NCI-H1417 (cell line): ENCODE results near the gene DEFB114.
"Not testable (repeated sequence)": the region's sequence is repeated elsewhere in the genome, so short reads cannot be mapped to it uniquely, and the experiment has no call there.

Experiments
- DNase-seq, 3 experiments: peaks; one replicate each; lab custom pipeline; 2025; lab: John Stamatoyannopoulos, UW

The DEFB114 gene

DNA sequence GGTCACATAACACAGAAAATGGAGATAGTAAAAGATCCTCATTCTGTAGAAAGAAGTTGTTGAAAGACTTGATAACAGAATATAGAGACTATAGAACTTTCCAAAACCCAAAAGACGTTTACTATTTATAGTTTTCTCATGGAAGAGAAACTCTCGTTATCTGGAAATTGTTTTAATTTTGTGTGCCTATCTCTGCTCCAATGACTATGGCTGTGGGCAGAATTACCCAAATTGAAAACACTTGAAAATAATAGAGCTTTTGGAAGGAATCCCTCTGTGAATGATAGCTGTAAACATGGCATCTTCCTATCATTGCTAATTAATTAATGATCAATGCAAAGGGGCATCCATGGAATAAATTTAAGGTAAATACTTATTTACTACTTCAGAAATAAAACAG is at the start of gene DEFB114:
Gene DEFB114 (minus strand): TSS at position 101 of the 400 bp plus-strand sequence. CDS start 59 bp downstream, at position 42.
- DNase-seq = no peak

- no peak for DNase-seq
Measured at GRCh38 chr6:50007819-50008218, 43.9 kb upstream of the DEFB114 start.

GRCh38 chr6:50003139-50003538 is 39.2 kb upstream of the DEFB114 start:
- DNase-seq = no peak

- no peak for DNase-seq
Measured at GRCh38 chr6:49995278-49995677, 31.3 kb upstream of the DEFB114 start.

DNA sequence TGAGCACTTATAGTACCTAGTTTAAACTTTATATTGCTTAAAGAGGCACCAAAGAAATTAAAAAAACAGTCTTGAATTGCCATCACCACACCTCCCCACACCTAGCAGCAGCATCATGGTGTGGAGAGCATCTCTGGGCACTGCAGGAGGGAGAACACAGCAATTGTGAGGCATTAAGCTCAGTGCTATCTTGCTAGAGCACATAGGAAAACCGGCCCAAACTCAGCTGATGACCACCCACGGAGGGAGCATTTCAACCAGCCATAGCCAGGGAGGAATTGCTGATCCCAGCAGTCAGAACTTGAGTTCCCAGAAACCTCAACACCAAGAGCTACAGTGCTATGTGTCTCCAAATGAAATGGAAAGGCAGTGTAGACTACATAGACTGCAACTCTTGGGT is 24.9 kb upstream of the DEFB114 start:
- no peak for DNase-seq

DNA sequence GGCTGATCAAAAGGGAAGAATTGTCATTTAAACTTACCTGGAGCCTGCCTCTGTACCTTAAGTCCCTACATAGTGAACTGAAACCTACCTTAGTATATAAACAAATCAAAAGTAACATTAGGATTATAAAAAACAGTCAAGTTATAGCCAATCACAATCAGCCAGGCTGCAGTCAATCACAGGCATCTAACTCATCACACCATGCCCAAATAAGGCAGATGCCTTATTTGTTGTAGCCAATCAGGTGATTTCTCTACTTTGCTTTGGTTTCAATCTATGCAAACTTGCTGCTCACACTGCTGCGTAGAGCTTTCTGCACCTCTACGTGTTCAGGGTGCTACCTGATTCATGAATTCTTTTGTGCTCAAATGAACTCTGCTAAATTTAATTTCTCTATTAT is 23.8 kb upstream of the DEFB114 start:
- DNase-seq = no peak

DNA sequence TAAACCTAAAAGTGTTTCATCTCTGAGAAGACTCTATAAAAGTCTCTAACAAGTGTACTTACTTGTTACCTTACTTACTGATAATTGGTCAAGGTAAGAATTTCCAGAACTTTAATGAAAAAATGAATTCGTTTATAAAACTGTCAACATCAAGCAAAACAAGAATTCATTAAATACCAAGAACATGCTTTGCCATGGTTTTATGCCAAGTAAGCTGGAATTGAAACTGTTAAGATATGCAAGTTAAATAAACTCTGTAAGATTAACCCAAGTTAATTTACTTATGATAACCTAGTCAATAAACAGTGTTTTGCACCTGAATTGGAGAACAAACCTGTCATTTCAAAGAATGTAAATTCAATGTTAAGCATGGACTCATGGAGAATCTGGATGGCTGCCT is 22.6 kb upstream of the DEFB114 start:
- DNase-seq = no peak

- DNase-seq = no peak
Measured at GRCh38 chr6:49982046-49982445, 18.1 kb upstream of the DEFB114 start.

DNA sequence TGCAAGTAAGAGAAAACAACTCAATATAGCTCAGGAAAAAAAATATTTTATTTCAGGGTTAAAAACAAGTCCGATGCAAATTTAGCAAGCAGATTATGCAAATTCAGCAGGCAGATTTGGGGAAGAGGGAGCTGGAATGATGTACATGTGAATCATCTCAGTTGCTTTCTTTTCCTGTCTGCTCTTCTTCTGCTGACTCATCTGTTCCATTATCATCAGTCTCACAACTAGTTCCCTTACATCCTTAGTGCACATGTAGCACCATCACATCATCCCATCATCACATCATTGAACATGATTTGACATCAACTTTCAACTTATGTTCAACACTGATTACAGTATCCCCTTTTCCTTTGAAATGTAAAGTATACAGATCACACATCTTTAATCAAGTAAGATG is 16.9 kb upstream of the DEFB114 start:
- DNase-seq = no peak

- DNase-seq = no peak
Measured at GRCh38 chr6:49979584-49979983, 15.6 kb upstream of the DEFB114 start.

GRCh38 chr6:49978332-49979226 is 14.6 kb upstream of the DEFB114 start:
- no peak for DNase-seq

GRCh38 chr6:49969605-49970004 is 5.6 kb upstream of the DEFB114 start, which contains the start of gene DEFB113:
TSS of gene DEFB113 (minus strand) at chr6:49969625. CDS start at chr6:49969625, 0 bp downstream.
- no peak for DNase-seq

DNA sequence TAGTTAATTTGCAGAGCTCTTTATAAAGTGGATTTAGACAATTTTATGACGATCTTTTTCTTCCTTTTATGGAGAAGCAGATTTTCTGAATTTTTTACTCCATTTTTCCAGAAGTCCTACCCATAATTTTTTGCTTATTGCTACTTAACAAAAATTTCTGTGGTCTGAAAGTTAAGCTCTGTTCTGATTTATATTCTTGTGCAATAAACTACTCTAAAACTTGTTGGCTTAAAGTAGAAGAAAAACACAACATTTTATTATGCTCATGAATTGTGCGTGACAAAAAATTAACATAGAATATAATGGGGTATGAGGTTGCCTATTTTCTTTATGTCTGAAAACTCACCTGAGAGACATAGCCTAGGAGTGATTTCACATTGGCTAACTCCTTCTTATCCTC is 2.9 kb upstream of the DEFB114 start:
- no peak for DNase-seq

DNA sequence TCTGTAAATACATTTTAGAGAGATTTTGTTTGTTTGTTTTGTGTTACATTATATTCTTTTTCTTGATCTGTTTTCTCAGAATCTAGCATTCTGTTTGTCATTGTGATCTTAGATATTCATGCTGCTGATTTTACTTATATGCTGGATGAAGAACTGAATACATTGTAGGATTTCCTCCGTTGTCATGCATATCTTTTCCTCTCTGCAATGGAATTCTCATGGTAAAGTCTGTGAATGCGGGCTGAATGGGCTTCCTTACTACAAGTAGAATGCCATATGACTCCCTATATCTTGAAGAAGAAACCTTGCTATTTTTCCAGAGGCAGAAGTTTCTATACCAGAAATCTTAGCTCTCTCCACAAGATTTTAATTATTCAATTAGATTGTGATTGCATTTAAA is 2.4 kb upstream of the DEFB114 start:
- DNase-seq = no peak

GRCh38 chr6:49958180-49958579 is 5.8 kb downstream of the DEFB114 start:
- DNase-seq = no peak

DNA sequence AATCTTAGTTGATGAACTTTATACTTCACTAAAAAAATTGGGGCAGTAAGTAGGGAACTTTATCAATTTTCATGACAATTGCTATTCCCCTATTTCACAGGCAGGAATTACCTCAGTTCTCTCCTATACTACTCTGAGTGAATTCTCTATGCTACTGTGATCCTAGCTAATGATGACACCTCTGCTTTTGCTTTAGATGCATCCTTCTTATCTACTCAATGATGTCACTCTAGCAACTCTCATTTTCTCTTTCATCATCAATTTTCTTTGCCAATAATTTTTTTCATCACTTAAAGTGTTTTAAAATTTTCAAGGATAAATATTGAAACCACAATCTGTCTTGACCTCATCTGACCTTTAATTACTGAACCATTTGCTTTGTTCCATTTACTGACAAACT is 8.1 kb downstream of the DEFB114 start:
- DNase-seq = no peak

DNA sequence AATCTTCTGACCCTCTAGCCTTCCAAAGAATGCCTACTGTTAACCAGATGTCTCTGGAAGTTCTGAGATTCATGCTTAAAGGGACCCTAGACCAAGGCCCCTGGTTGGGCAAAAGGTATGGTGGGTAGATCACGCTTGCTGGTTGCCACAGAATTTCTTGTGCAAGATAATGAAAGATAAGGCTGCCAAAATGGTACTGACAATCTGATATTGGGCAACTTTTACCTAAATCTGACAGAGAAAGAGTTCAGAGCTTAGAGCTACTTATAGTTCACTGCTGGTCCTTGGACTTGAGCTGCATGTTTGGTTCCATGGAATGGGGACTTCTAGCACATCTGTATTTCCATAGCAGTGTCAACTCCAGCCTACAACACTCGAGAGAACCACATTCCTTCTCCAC is 12.0 kb downstream of the DEFB114 start:
- no peak for DNase-seq

GRCh38 chr6:49950415-49950751 is 13.6 kb downstream of the DEFB114 start:
- no peak for DNase-seq

DNA sequence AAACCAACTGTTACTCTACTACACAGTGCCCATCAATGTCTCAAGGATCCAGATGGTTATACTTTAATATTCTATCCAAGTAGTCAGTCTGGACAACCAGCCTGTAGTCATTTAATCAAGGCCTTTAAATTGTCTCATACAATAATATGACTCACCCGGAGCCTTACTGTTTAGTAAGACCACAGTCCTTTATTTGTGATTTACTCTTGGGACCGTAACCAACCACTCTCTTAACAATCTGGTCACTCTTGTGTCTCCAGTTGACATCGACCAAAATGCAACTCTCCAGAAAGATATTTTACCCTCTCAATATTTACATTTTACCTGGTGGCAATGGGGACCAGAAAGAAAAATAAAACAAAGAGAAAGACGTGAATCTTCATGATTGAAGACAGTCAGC is 14.9 kb downstream of the DEFB114 start:
- DNase-seq = no peak

DNA sequence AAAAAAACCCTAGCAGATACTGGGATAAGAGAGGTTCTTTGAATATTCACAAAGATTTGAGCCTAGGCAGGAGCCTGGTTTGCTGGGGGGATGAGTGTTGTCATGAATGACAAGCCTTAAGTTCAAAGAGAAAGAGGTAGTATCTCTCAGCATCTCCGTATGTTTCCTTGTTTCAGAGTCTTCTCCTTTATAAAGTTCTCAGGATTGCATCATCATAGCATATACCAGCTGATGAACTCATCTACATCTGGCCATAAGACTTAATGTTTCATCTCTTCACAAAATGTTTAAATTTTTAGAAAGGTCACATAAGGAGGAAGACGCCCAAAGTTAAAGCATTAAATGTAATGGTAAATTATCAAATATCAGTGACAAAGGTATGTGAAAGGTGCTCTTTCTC is 17.1 kb downstream of the DEFB114 start:
- DNase-seq = no peak

GRCh38 chr6:49944068-49944467 is 19.9 kb downstream of the DEFB114 start:
- not testable (repeated sequence) for DNase-seq

- DNase-seq = peak in 1 of 3 experiments; percentile 9
Measured at GRCh38 chr6:49939993-49940498, 23.9 kb downstream of the DEFB114 start.

- no peak for DNase-seq
Measured at GRCh38 chr6:49937811-49938210, 26.2 kb downstream of the DEFB114 start.

GRCh38 chr6:49937017-49937416 is 26.9 kb downstream of the DEFB114 start:
- DNase-seq = no peak
